Omental fat pad (tissue), 4 donors: ENCODE results near the gene MTHFSD. TPM values are rescaled to one million over a fixed set of nuclear protein-coding genes. Genes with fewer than 3 reads are reported as not detected.

Source experiments
- ATAC-seq: fragments of 150-250 bp; one replicate; pipeline ENCODE4 v1.9.1; 2016; ENCODE audit warnings: mild to moderate bottlenecking, moderate library complexity; ENCODE audit not compliant: low FRiP score
- DNase-seq: peaks from one replicate; pipeline ENCODE4 v3.0.0-alpha.2; 2019; ENCODE audit warnings: low spot score
- CTCF ChIP-seq, 3 donors: fragments of 450-650 bp; IDR thresholded peaks; one replicate each; pipeline ENCODE4 v1.5.1; 2016 to 2017; ENCODE audit warnings: antibody characterized with exemption in 3 of 3, mild to moderate bottlenecking in 3 of 3, moderate library complexity in 2 of 3
- total RNA-seq, 4 donors: library from RNA; depleted of rRNA; stranded (reverse); fragments of >200 nt; gene quantifications; one replicate each; pipeline ENCODE4 v1.1.0, GENCODE V29; 2016

MTHFSD gene
- total RNA-seq, 4 donors from 2014 or later: 6.4 to 20.2 (median 9.1) TPM

GRCh38 chr16:86547286-86547685 is 7.7 kb downstream of the MTHFSD start:
- ATAC-seq: no peak
- no peak for TF ChIP-seq CTCF (IDR thresholded peaks at IDR 0.05)
- no peak for DNase-seq

GRCh38 chr16:86546638-86547013 is 8.4 kb downstream of the MTHFSD start:
- ATAC-seq (no peak), DNase-seq (no peak)
- TF ChIP-seq CTCF (IDR thresholded peaks at IDR 0.05): no peak

GRCh38 chr16:86545954-86546637 is 8.9 kb downstream of the MTHFSD start:
- TF ChIP-seq CTCF (IDR thresholded peaks at IDR 0.05): no peak
- ATAC-seq: no peak
- DNase-seq: no peak

DNA sequence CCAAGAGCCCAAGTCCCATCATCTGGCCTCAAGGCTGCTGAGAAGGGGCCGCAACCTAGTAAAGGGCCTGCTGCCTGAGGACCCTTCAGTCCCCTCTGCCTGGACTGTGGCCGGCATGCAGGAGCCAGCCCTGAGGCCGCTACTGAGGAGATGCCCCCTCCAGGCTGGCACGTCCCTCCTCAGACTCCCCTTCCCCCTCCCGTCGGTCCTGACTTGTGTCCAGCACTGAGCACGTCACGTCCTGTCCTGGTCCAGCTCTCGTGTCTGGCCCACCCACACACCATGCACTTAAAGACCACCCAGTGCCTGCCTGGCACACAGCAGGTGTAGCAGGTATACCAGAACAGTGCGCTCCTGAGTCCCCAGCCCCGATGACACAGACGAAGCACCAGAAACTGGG is 9.6 kb downstream of the MTHFSD start:
- ATAC-seq (no peak), DNase-seq (no peak)
- no peak for TF ChIP-seq CTCF (IDR thresholded peaks at IDR 0.05)

GRCh38 chr16:86542756-86543750 is 12.0 kb downstream of the MTHFSD start:
- DNase-seq (no peak), ATAC-seq (no peak)
- TF ChIP-seq CTCF (IDR thresholded peaks at IDR 0.05): no peak

GRCh38 chr16:86541560-86541959 is 13.5 kb downstream of the MTHFSD start:
- DNase-seq: no peak
- ATAC-seq: no peak
- no peak for TF ChIP-seq CTCF (IDR thresholded peaks at IDR 0.05)
